Measurements from ENCODE around the gene SH3D19. TPM values are rescaled to one million over a fixed set of nuclear protein-coding genes. Genes with fewer than 3 reads are reported as not detected.

Gene SH3D19
- total RNA-seq, 1 donor from 2014 or later: 86.6 TPM

DNA sequence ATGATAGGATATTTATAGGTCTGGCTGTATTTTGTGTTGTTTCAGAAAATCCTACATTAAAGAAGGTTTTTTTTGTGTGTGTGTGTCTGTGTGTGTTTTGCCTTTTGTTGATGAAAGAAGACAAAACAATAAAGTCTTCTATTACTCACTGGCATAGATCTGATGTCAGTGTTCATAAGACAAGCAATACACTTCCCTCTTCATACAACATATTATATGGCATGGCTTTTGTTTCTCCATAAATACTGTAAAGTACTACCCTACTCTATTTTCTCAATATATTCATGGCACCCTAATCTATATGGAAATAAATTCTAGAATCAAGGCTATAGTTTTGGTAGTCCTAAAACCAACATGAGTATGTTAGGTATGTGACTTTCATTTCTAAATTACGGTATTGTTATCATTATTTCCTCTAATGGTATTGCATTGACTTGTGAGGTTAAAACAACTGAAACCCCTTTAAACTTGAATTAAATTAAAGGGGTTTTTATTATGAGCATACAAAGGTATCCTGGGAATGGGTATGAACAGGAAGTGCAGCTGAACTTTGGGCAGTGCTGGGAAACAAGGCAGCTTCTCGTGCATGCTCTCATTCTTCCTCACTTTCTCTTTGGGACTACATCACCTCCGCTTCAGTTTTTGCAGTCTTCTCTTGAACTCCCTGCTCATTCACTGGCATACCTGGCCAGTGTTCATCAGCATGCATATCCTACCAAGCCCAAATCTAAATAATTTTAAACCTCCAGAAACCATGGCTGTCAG, 119.0 kb downstream of the SH3D19 start:
- no peaks in the 10 kb centered on the region for H3K9me3 ChIP-seq
- peak overlapping the region; percentile 15 for H3K27ac ChIP-seq
- TF ChIP-seq, protein P1, sequence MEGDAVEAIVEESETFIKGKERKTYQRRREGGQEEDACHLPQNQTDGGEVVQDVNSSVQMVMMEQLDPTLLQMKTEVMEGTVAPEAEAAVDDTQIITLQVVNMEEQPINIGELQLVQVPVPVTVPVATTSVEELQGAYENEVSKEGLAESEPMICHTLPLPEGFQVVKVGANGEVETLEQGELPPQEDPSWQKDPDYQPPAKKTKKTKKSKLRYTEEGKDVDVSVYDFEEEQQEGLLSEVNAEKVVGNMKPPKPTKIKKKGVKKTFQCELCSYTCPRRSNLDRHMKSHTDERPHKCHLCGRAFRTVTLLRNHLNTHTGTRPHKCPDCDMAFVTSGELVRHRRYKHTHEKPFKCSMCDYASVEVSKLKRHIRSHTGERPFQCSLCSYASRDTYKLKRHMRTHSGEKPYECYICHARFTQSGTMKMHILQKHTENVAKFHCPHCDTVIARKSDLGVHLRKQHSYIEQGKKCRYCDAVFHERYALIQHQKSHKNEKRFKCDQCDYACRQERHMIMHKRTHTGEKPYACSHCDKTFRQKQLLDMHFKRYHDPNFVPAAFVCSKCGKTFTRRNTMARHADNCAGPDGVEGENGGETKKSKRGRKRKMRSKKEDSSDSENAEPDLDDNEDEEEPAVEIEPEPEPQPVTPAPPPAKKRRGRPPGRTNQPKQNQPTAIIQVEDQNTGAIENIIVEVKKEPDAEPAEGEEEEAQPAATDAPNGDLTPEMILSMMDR (IDR thresholded peaks at IDR 0.05): no peak
- H3K36me3 ChIP-seq: peaks cover 7% of the 10 kb centered on the region
- ATAC-seq (no peak), DNase-seq (no peak)
- H3K27me3 ChIP-seq (ENCODE audit: low read depth): no peaks in the 10 kb centered on the region
- intact Hi-C loops (cut with DNase I): no loop called here
- H3K4me1 ChIP-seq: peaks cover 50% of the 10 kb centered on the region
- no peak overlapping the region for H3K4me3 ChIP-seq

DNA sequence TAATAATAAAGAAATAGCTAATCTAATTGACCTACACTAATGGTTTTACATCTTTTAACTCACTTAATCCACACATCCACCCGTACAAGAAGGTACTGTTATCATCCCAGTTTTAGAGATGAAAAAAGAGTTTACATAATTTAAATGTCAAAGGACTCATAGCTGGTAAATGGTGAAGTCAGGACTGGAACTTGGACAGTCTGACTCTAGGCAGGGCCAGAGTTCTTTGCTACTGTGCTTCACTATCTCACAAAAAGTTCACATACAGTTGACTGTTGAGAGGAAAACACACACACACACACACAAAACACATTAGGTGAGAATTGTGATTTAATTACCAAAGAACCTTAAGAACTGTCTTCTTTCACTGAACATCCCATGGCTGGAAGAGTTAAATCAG, 119.7 kb downstream of the SH3D19 start:
- DNase-seq (no peak), ATAC-seq (no peak)
- H3K9me3 ChIP-seq: no peaks in the 10 kb centered on the region
- peaks cover 57% of the 10 kb centered on the region for H3K4me1 ChIP-seq
- no peaks in the 10 kb centered on the region for H3K27me3 ChIP-seq (ENCODE audit: low read depth)
- no peak overlapping the region for H3K4me3 ChIP-seq
- intact Hi-C loops (cut with DNase I): no loop called here
- H3K27ac ChIP-seq: peak overlapping the region; percentile 15
- TF ChIP-seq, protein P1 (IDR thresholded peaks at IDR 0.05): no peak
- peaks cover 7% of the 10 kb centered on the region for H3K36me3 ChIP-seq

DNA sequence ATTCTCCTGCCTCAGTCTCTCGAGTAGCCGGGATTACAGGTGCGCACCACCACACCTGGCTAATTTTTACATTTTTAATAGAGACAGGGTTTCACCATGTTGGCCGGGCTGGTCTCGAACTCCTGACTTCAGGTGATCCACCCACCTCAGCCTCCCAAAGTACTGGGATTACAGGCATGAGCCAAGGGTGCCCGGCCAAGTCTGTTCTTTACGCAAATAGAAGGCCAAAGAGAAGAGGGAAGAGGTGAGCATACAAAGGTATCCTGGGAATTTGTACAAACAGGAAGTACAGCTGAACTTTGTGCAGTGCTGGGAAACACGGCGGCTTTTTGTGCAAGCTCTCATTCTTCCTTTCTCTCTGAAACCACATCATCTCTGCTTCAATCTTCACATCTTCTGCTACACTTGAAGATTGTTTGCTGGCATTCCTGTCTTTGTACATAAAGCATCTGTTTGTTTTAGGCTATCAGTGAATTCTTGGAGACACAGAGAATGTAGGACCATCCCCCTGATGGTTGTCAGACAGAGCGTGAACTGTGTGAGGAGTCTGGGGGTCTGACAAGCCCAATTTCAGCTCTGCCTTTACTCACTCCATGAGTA, 120.4 kb downstream of the SH3D19 start:
- TF ChIP-seq, protein P1 (IDR thresholded peaks at IDR 0.05): no peak
- peaks cover 7% of the 10 kb centered on the region for H3K36me3 ChIP-seq
- peaks cover 58% of the 10 kb centered on the region for H3K4me1 ChIP-seq
- no peaks in the 10 kb centered on the region for H3K27me3 ChIP-seq (ENCODE audit: low read depth)
- intact Hi-C loops (cut with DNase I): no loop called here
- H3K27ac ChIP-seq: peak overlapping the region; percentile 15
- no peaks in the 10 kb centered on the region for H3K9me3 ChIP-seq
- no peak overlapping the region for H3K4me3 ChIP-seq
- peak in 1 of 2 donors; percentile 39 for ATAC-seq
- DNase-seq: no peak

DNA sequence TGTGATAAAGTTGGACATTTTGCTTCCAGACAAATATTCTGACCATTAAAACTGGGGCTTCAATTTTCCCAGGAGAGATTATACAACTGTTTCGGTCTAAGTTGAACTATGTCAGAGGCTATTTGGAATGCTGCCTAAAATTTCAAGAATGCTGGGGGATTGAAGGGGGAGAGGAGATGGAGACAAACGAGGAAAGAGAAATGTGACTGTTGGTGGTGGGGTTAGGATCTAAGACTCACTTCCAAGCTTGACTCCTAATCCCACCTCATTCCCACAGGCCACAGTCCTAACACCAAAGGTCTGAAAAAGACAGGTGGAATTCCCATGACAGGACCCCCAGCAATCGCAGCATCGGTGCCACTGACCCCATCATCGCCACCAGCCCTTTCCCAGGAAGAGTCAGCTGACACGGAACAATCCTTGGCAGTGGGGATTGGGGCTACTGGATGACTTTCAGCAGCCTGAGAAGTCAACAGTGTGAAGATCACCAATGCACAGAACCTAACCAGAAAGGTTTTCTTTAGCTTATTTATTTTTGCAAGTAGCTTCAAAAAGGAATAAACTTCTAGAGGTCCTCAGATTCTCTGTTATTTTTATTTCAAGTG, 122.5 kb downstream of the SH3D19 start:
- no peaks in the 10 kb centered on the region for H3K36me3 ChIP-seq
- H3K27ac ChIP-seq: peak overlapping the region; percentile 54
- intact Hi-C loops (cut with DNase I): no loop called here
- ATAC-seq: peak; percentile 37 to 41
- H3K4me1 ChIP-seq: peaks cover 75% of the 10 kb centered on the region
- TF ChIP-seq, protein P1 (IDR thresholded peaks at IDR 0.05): no peak
- DNase-seq: no peak
- no peak overlapping the region for H3K4me3 ChIP-seq
- no peaks in the 10 kb centered on the region for H3K27me3 ChIP-seq (ENCODE audit: low read depth)
- no peaks in the 10 kb centered on the region for H3K9me3 ChIP-seq

DNA sequence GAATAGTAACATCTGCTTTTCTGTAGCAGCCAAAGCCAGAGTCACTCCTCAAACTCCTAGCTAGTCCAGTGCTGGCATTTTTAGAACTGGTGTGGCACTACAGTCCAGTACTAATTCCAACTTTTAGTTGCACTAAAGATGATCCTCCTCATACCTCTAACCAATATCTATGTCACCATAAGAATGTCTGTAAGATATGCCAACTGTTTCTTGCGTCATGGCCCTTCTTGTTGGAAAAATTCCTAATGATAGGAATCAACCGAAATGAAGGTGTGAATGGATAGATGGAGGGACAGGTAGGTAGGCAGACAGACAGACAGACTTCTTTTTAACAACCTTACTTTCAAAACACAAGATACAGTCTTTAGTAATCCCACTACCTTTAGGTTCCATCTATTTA, 123.0 kb downstream of the SH3D19 start:
- no peaks in the 10 kb centered on the region for H3K36me3 ChIP-seq
- no peak for ATAC-seq
- no peak overlapping the region for H3K4me3 ChIP-seq
- H3K4me1 ChIP-seq: peaks cover 81% of the 10 kb centered on the region
- TF ChIP-seq, protein P1 (IDR thresholded peaks at IDR 0.05): no peak
- no peaks in the 10 kb centered on the region for H3K9me3 ChIP-seq
- DNase-seq: no peak
- intact Hi-C loops (cut with DNase I): no loop called here
- no peaks in the 10 kb centered on the region for H3K27me3 ChIP-seq (ENCODE audit: low read depth)
- H3K27ac ChIP-seq: peak overlapping the region; percentile 54
